Measurements from ENCODE around the gene TMEM132C.

The TMEM132C gene

GRCh38 chr12:128288896-128289295 is 21.9 kb downstream of the TMEM132C start:
- no peak for FAIRE-seq

GRCh38 chr12:128290938-128291337 is 24.0 kb downstream of the TMEM132C start:
- FAIRE-seq, result no peak

- FAIRE-seq, result no peak
Observed at GRCh38 chr12:128298091-128298748, 31.2 kb downstream of the TMEM132C start.

GRCh38 chr12:128305336-128305892 is 38.4 kb downstream of the TMEM132C start:
- no peak for FAIRE-seq

- FAIRE-seq, result no peak
Observed at GRCh38 chr12:128307791-128308190, 40.8 kb downstream of the TMEM132C start.

- FAIRE-seq, result no peak
Observed at GRCh38 chr12:128312661-128313060, 45.7 kb downstream of the TMEM132C start.

GRCh38 chr12:128313931-128314330 is 47.0 kb downstream of the TMEM132C start:
- FAIRE-seq, result no peak

GRCh38 chr12:128314611-128315010 is 47.6 kb downstream of the TMEM132C start:
- FAIRE-seq, result no peak

- no peak for FAIRE-seq
Observed at GRCh38 chr12:128316078-128316477, 49.1 kb downstream of the TMEM132C start.

- no peak for FAIRE-seq
Observed at GRCh38 chr12:128316973-128317526, 50.1 kb downstream of the TMEM132C start.

- FAIRE-seq, result no peak
Observed at GRCh38 chr12:128318341-128318740, 51.4 kb downstream of the TMEM132C start.

GRCh38 chr12:128318946-128319345 is 52.0 kb downstream of the TMEM132C start:
- FAIRE-seq, result no peak

GRCh38 chr12:128322341-128322740 is 55.4 kb downstream of the TMEM132C start:
- no peak for FAIRE-seq

- FAIRE-seq, result no peak
Observed at GRCh38 chr12:128323145-128323920, 56.4 kb downstream of the TMEM132C start.

GRCh38 chr12:128325646-128326045 is 58.7 kb downstream of the TMEM132C start:
- FAIRE-seq, result no peak

- FAIRE-seq, result no peak
Observed at GRCh38 chr12:128326406-128326805, 59.4 kb downstream of the TMEM132C start.

GRCh38 chr12:128328961-128329360 is 62.0 kb downstream of the TMEM132C start:
- FAIRE-seq, result no peak

GRCh38 chr12:128336204-128337070 is 69.5 kb downstream of the TMEM132C start:
- no peak for FAIRE-seq

- FAIRE-seq, result no peak
Observed at GRCh38 chr12:128337071-128337345, 70.0 kb downstream of the TMEM132C start.

- no peak for FAIRE-seq
Observed at GRCh38 chr12:128337431-128338170, 70.6 kb downstream of the TMEM132C start.

- FAIRE-seq, result no peak
Observed at GRCh38 chr12:128338386-128339125, 71.6 kb downstream of the TMEM132C start.

- no peak for FAIRE-seq
Observed at GRCh38 chr12:128339126-128339520, 72.2 kb downstream of the TMEM132C start.

Data from A204.1 (cell line).